GM12865 (cell line): ENCODE data around the gene PRIMPOL.
A peak's percentile ranks its signal among the peaks of the same experiment; 100 is the strongest.

ENCODE experiments used
- DNase-seq: peaks from one replicate; pipeline ENCODE4 v3.0.0; 2010; ENCODE audit warnings: low read depth
- H3K4me3 ChIP-seq: 2 replicates; pipeline ENCODE4 v1.5.1; 2011; ENCODE audit warnings: mild to moderate bottlenecking, low read depth, low read length, control low read depth
- CTCF ChIP-seq: IDR thresholded peaks from 2 replicates; pipeline ENCODE4 v1.5.1; 2011; ENCODE audit warnings: low read length, control low read depth, low read depth, inconsistent platforms; ENCODE audit not compliant: insufficient read depth; ENCODE audit errors: missing control alignments

Gene PRIMPOL

DNA sequence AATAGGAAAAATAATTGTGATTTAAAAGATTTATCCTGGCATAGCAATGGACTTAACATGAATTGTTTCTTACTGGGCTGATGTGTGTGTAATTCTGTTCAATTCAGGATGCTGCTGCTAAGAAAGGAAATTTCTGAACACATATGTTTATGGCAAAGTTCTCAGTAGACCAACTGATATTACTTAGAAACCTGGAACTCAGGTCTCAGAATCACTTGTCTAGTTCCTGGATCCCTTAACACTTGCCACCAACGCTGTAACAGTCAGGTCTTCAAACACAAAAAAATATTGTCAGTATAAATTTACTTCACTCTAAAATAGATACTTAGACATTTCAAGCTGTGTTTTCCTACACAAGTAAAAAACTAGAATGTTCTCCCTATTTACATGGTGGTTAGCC lies 5.8 kb upstream of the PRIMPOL start:
- no peak for DNase-seq
- TF ChIP-seq CTCF: no peak
- H3K4me3 ChIP-seq: no peak overlapping the region

GRCh38 chr4:184644553-184645307 lies 4.8 kb upstream of the PRIMPOL start:
- H3K4me3 ChIP-seq: no peak overlapping the region
- no peak for TF ChIP-seq CTCF
- no peak for DNase-seq

DNA sequence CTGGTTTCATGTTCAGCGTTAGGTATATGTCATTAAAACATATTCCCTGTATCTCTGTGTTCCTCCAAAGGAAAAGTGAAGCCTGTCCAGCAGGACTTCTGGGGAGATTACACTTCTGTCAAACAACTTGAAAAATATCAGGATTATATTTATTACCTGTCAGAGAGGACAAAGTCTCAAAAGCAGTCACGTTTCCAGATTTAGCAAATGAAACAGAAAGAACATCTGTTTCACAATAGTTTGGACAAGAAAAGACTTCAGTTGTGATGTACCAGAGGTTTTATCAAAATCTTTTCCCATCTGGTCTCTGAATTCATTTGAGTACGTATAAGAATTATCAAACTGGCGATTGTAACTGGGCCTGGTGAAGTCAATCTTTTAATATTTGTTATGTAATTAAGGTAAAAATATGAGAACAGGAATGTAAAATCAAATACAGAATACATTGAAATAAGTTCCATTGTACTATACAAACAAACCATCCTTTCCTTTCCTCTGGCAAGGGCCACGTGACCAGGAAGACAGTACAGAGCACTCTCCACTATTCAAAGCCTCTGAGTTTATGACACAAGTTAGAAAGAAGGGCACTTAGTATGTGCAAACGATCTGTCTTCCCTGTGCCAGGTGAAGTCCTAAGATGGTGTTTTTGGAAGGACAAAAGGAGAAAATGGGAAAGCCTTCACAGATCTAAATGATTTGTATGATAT lies 3.5 kb upstream of the PRIMPOL start:
- peak overlapping the region; percentile 78 for H3K4me3 ChIP-seq
- DNase-seq: peak; percentile 22
- no peak for TF ChIP-seq CTCF

- no peak for TF ChIP-seq CTCF
- H3K4me3 ChIP-seq: peak overlapping the region; percentile 78
- DNase-seq: no peak
Measured at GRCh38 chr4:184647266-184648053, 2.1 kb upstream of the PRIMPOL start.

- peak overlapping the region; percentile 78 for H3K4me3 ChIP-seq
- TF ChIP-seq CTCF: no peak
- DNase-seq: no peak
Measured at GRCh38 chr4:184648054-184648312, 1.6 kb upstream of the PRIMPOL start.

- peak overlapping the region; percentile 78 for H3K4me3 ChIP-seq
- peak; percentile 63 for DNase-seq
- TF ChIP-seq CTCF: no peak
Measured at GRCh38 chr4:184648313-184649025, 1.1 kb upstream of the PRIMPOL start.
